ENCODE measurements around the gene TMEM255A.
A peak's percentile ranks its signal among the peaks of the same experiment; 100 is the strongest.

TMEM255A gene

DNA sequence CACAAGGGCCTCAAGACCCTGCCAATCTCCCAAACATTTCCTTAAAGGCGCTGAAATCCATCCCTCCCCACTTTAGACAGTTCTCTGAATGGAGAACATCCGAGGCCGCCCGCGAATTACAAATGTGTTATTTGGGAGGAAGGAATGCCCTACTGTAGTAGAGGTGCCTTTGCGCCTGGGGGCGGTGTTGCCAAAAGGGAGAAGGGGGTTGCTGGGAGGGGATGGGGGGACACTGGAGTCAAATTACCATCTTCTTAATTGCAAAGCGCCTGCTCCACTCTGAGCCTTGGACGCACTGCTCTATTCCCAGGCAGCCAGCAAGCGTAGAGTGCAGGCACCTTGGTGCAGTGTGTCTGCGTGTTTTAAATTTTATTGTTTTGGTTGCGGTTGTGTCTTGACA lies 2.7 kb downstream of the TMEM255A start:
- DNase-seq (ENCODE audit: low spot score) = no peak

DNA sequence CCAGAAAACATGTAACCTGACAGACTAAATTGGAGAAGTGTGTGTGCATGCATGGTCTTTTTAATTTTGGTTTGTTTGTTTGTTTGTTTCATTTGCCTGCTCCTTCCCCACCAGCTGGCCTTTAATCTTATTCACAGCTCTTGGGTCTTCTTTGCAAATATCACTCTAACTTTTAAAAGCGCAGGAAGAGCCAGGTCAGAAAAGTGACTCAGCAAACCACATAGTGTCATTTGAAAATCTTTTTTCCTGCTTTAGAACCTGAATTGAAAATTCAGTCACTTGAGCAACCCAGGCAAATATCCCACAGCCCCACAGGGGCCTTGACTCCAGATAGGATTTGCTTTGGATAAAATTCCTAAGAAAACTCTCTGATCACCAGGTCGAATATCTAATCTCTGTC lies 4.6 kb downstream of the TMEM255A start:
- DNase-seq (ENCODE audit: low spot score) = no peak

DNA sequence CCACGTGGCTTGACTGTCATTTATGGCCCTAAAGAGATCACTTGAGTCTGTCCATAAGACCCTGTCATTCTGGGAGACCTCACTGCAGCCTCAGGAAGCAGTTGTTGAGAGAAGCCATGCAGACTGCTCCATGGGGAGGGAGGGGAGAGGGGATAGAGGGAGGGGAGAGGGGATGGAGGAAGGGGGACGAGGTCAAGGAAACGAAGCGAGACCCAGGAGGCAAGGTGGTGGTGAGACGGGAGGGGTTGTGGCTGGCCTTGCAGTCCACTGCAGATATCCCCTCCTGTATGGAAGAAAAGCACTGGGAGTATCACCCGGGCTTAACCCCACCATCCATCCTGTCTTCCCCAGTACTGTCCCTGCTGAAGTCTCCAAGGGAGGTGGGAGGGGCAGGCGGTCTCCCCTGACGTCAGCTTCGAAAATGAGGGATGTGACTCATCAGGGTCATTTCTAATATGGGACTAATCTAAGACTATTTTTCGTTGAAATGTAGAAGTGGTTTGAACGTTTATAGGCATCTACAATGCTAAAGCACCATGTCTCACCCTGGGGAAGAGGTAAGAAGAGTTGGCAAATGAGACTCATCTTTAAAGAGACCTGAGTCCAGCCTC lies 5.6 kb downstream of the TMEM255A start:
- no peak for DNase-seq (ENCODE audit: low spot score)

DNA sequence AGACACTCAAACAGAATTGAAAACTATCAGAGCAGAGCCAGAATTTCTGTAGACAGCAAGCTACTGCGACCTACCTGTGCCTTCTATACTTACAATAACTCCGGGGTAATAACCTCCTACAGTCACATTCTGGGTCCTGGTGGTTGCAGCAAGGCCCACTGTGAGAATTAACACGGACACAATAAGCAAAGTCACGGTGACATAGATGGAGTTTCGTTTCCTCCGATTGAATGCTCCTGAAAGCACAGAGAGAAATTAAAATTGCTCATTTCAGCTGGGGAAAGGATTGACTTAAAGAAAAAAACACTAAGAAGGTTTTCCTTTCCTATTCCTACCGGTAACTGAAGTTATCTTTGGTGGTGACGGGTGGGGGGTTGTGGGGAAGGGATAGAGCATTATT lies 7.0 kb downstream of the TMEM255A start:
- DNase-seq (ENCODE audit: low spot score) = no peak

DNA sequence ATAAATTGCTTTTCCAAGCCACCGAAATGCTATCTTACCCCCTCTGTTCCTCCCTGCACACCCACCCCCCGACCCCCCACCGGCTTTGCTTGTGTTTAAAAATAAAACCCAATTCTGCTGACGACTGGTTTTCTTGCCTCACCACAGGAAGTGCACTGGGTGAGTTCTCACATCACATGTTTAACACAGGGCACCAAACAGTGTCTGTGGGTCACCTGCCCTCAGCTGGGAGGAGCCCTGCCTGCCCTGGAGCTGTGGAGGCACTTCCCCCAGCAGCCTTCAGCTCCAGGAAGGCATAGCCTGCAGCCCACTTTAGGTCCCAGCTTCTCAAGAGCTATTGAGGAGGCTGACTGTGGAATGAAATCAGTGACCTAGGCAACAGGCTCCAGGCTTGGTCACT lies 8.8 kb downstream of the TMEM255A start:
- peak; percentile 54 for DNase-seq (ENCODE audit: low spot score)

DNA sequence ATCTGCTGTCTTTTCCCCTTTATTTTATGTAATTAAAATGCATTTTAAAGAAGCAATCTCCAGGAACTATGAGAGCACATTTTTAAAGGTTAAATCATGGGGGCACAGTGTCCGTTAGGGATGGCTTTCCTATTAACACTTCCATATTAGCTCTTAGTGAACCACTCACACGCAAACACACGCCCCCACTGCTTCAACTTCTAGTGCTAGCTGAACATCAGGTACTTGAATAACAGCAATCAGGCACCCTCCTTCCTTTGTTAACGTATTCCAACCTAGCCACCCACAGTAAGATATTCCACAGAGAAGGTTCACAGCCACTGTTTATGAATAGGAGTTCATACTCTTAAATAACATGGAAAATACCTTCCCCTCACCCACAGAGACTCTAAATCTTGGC lies 9.3 kb downstream of the TMEM255A start:
- no peak for DNase-seq (ENCODE audit: low spot score)

DNA sequence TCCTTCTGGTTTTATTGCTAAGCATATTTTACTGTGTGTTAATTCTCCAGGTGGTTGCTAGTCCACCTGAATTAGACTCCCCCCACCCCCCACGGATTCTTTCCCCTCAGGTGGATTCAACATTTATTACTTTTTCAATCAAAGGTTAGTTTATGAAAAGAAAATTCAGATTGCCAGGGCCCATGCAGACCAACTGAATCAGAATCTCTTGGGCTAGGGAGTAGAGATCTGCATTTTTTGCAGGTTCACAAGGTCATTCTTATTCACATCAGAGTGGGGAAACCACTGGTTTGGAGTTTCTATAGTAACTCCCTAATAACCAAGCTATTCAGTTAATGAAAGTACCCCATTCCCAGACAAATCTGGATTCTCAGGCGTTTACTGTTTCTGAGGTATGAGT lies 9.8 kb downstream of the TMEM255A start:
- no peak for DNase-seq (ENCODE audit: low spot score)

DNA sequence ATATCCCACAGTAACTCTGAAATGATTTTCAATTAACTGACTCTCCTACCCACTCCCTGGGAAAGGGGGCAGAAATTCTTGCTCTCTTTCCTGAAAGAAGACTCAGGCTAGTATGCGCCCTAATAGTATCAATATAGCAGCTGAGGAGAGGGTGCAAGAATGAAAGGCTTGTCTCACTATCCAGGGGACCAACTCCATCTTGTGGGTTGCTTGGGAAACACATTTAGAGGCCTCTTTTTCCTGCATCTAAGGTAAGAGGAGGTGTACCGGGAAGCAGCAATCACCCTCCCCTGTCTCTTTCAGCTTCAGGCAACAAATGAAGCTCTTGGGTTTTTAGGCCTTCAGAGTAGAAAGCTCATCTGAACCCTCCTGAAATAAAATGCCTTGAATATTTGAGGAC lies 11.3 kb downstream of the TMEM255A start:
- no peak for DNase-seq (ENCODE audit: low spot score)

DNA sequence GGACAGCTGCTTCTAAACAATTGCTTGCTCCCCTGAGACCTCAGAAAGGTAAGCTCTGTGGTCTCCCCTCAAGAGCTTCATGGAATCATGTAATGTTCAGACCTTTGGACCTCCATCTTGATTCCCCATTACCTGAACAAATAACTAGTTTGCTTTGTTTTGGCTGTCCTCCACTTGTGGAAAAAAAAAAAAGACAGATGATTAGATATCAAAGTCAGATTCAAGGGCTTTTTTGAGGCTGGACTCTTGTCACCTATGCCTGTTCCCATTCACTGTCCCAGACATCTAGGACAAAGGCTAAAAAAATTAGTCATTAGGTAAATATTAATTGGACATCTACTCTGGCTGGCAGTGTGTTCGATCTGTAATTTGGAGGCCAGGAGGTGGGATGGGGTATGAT lies 13.3 kb downstream of the TMEM255A start:
- no peak for DNase-seq (ENCODE audit: low spot score)

DNA sequence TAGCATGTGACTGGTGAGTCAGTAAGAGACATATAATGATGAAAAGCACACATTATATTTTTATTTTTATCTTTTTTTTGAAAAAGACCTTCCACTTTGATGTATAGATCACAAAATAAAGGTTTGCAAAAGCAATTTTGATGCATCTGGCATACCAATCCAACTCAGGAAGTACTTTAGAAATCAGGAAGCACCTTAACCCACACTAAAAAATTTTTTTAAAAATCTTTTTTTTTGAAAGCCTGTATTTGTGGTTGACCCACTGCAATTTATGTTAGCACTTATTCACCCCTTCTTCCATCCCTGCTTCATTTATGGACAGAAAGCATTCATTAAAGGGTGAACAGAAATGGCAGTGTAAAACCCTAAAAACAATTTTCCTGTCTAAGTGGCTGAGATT lies 16.6 kb downstream of the TMEM255A start:
- DNase-seq (ENCODE audit: low spot score) = no peak

DNA sequence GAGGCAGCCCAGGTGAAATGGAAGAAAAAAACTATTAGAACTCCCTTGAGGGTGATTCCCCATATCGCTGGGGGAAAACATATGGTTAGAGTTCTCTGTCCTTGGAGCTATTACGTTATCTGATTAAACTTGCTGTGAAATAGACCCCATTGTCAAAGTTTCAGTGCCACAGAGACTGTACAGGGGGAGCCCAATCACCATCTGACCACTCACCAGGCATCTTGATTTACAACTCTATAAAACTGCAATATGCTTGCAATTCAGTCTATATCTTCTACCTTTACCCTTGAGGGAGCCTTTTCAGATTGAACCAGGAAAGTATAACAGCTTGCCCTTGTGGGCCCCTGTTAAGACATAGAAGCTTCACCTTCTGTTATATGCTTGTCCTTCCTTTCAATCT lies 18.2 kb downstream of the TMEM255A start:
- DNase-seq (ENCODE audit: low spot score) = no peak

DNA sequence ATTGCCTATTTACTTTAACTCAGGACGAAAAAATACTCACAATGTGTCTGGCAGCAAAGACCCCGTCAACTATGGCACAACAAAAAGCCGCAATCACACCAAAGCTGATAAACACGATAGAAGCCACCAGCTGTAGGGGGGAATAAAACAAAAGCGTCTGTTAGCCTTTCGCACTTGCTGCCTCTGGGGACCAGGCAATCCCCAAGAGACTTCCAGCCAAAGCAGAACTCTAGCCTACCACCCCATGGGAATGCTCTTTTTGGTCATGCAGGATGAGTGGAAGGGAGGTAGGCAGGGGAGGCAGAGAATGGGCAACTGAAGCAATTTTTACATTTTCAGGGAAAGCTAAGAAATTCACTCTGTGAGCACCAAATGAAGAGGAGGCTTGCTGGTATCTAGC lies 20.1 kb downstream of the TMEM255A start:
- DNase-seq (ENCODE audit: low spot score) = no peak

DNA sequence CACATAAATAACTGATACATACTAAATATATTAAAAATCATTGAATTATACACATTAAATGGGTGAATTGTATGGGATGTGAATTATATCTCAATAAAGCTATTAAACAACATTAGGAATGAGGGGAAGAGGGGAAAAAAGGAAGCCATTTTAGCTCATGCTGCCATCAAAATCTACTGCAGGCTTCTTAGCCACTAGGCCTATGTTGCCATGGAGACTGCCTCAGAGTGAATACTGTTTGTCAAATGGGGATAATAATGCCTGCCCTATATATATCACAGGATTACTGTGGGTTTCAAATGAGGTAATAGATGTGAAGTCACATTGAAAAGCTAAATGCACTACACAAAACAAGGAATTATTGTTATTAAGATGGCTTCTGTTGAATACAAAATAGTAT lies 21.2 kb downstream of the TMEM255A start:
- DNase-seq (ENCODE audit: low spot score) = no peak

DNA sequence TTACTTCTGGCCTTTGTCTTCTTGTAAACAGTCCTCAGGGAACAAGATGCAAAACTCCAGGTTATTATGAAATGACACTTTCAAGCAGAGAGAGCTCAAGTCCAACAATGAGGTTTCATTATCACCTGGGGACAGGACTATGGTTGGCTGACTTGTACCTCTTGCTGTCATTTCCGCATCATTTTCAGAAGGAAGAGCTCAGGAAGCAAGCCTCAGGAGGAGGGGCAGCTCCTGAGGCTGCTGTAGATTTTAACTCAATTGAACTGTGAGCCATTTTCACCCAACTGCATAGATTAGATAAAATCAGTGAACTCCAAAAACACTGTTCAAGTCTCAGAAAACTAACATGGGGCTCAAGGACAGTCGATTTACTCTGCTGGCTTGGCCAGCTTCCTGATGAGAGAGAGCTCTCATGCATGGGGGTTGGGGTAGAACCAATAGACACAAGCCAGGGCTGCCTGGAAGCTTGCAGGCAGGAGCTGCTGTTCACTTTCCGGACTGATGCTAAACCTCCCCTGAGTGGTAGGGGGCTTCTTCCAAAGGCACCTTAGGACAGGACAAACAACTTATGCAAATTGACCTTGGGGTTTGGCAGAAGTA lies 23.6 kb downstream of the TMEM255A start:
- no peak for DNase-seq (ENCODE audit: low spot score)

DNA sequence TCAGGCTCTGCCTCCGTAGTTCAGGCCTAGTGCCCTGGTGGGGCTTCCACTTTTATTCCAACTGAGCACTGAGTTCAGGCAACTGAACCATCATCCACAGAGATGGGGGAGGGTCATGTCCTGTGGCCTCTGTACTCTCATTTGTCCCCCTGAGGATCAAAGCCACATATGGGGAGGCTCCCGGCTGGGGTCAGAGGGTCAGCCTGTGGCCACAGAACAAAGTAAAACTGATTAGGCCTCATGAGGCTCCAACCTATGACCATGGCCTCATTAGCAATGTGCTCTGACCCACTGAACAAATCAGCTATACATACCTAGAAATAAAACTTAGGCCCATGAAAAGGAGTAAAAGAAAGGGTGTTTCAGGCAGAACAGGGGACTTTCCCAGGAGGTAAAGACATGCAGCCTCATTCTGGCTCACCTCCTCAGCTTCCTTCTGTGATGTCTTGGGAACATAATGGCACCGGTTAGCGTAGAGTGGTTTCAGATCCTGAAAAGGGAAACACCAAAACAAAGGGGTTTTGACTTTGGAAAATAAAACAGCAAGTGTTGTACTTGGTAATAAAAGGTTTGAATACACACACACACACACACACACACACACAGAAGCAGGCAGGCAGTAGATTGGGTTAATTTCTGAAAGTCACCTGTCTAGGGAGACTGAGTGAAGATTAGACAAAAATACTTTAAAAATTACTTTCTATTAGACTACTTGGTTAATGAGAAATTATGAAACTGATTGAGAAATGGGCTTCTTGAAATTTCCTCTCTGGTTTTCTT lies 24.3 kb downstream of the TMEM255A start:
- no peak for DNase-seq (ENCODE audit: low spot score)

DNA sequence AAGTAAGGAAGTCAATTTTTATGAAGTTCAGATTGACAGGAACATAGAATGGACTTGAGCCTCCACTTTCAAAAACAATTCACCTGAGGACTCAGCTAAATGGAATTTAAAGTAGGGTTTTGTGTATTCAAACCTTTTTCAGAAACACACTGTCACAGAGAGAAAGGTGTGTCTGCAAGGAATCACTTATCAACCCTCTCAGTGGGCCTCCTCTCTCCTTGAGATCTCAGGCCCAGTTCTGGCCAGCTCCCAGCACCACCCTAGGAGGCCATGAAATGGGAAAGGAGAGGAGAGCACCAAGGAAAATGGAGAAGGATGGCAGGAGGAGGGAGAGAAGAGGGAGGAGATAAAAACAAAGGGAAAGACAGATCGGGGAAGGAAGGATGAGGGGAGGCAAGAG lies 28.6 kb downstream of the TMEM255A start:
- DNase-seq (ENCODE audit: low spot score) = no peak

DNA sequence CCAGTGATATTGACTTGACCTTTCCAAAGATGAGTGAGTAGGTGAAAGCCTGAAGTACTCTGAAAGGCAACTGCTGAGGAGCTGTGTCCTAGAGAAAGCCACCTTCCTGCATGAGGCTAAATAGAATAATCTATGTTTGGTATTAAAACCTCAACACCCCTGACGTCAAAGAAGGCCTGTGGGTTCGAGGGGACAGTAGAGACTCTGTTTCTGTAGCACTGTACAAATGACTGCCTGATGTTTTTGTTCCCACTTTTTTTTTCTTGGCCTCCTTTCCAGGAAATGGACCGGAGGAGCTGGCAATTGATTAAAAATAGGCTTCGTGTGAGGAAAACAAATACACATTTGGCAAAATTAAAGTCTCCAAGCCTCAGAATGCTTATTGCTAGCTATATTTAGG lies 29.5 kb downstream of the TMEM255A start:
- no peak for DNase-seq (ENCODE audit: low spot score)

DNA sequence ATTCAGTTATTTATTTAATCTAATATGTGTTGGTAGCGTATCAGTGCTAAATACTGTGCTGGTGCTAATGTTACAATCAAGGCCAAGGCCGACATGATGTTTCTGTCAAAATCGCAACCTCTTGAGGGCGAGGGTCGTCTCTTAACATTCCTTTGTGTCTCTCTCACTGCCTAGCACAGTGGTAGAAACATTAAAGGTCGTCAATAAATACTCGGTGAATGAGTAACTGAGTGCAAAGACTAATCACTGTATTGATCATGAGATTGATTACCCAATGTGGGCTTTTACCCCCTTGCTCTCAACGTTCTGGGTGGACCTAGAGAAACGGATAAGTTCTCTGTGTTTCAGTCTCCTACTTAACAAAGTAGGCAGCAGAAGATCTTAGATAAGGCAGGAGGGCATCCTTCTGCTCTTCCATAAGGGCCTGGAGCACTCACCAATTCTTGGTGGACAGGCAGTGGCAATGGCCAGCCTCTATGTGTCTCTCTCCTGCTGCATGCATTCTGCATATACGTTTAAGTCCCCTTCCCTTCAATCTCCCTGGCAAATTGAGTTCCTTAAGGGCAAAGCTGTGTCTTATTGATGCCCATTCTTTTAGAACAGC lies 30.1 kb downstream of the TMEM255A start:
- no peak for DNase-seq (ENCODE audit: low spot score)

DNA sequence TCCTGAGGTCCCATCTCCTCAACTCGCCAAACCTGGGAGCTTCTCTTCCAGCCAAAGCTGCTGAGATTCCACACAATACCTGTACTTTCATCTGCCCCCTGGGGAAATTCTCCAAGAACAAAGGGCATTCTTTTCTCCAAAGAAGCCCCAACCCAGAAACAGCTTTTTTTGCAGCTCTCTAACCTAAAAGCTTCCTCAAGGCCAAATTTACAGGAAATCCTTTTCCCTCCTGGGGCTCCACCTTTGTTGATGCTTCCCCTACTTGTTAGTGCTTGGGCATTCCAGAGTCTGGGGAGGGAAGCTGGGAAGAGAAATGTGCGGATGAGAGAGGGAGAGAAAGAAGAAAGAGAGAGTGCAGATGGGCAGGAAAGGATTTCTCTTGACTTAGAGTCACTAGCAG lies 36.3 kb downstream of the TMEM255A start:
- no peak for DNase-seq (ENCODE audit: low spot score)

DNA sequence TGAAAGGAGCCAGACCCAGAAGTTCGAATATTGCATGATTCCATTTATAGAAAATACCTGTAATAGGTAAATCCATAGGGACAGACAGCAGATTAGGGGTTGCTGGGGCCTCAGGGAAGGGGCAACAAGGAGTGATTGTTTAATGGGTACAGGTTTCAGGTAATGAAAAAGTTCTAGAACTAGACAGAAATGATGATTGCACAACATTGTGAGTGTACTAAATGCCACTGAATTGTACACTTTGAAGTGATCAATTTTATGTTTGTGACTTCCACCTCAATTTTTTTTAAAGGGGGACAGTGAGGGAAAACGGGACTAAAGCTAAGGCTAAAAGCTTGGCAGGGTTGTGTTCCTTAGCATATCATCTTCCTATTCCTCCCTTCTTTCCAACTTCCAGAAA lies 37.1 kb downstream of the TMEM255A start:
- DNase-seq (ENCODE audit: low spot score) = no peak

DNA sequence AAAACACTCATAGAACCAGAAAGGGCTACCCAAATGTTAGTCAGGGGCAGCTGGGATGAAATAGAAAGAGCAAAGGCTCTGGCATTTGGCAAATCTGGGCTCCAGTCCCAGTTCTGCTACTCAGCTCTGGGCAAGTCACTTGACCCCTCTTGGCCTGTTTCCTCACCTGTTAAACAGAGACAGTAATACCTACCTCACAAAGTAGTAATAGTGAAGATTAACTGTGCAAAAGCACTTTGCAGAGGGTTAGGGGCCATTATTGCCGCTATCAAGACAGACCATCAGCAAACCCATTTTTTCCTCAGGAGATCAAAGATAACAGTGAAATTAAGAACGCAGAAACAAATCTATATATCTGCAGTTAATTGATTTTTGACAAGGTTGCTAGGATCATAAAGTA lies 40.0 kb downstream of the TMEM255A start:
- DNase-seq (ENCODE audit: low spot score) = no peak

DNA sequence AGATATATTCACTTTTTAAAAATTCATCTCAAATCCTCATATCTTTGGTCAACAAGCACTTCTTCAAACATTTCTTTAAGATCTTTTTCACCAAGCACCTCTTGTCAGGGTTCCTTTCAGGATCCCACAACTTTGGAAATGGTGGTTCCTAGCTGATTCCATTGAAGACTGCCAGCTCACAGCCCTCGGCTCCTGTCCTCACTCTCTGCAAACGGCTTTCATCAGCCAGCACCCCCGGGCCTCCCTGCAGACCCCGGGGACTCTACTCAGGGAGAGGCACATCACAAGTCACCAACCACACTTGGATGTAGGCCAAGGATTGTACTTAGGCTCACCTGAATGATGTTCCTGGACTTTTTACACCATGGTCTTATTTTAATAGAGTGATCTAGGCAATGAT lies 40.7 kb downstream of the TMEM255A start:
- DNase-seq (ENCODE audit: low spot score) = no peak

DNA sequence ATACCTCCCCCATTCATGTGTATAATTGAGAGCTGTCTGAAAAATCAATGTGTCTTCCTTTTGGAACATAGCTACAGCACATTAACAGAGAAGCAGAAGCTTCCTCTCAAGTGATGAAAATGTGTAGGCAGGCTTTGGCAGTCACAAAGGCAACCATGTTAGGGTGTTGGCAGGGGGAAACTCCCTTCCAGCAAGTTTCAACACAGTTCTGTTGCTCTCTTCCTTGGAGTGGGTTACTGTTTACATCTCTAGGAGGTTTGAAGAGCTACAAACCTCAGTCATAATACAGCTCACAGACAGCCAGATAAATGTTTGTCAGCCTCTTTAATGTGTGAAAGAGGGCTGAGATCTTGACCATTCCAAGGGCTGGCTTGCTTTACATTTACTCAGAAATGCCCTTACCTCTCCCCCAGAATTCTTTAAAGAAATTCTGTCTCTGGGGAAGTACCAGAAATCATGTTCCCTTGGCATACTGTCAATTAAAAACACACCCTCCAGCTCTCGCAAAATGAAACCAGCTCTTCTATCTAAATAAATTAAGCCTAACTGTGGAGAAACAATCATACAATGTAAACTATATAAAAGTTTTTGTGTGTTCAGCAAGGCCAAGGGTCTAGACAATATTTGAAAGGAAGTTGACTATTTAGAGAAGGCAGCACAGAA lies 41.8 kb downstream of the TMEM255A start:
- peak; percentile 24 for DNase-seq (ENCODE audit: low spot score)

Measured in CD4-positive, alpha-beta T cell treated with Interleukin-6 at 100 ng/mL for 8 hours (primary cell).